Fibroblast of the conjunctiva (primary cell): ENCODE measurements around the gene ENTR1.

Experiments
- DNase-seq: peaks from one replicate; pipeline ENCODE4 v3.0.0-alpha.2; 2010; ENCODE audit warnings: low read depth

Gene ENTR1

GRCh38 chr9:136376457-136376856 lies 34.0 kb downstream of the ENTR1 start:
- no peak for DNase-seq

GRCh38 chr9:136375096-136375495 lies 35.3 kb downstream of the ENTR1 start:
- DNase-seq = no peak

GRCh38 chr9:136374183-136374575 lies 36.2 kb downstream of the ENTR1 start:
- no peak for DNase-seq

- DNase-seq = no peak
Observed at GRCh38 chr9:136373300-136374182, 36.9 kb downstream of the ENTR1 start, which contains the start of gene CARD9. CARD9 (minus strand) TSS chr9:136373669; CDS start chr9:136372078, 1,591 bp downstream.

GRCh38 chr9:136372561-136373299 lies 37.7 kb downstream of the ENTR1 start:
- peak; percentile 74 for DNase-seq

GRCh38 chr9:136372006-136372405 lies 38.4 kb downstream of the ENTR1 start:
- DNase-seq = no peak

GRCh38 chr9:136371533-136371880 lies 38.9 kb downstream of the ENTR1 start:
- DNase-seq = no peak

GRCh38 chr9:136370687-136371532 lies 39.5 kb downstream of the ENTR1 start:
- DNase-seq = no peak

GRCh38 chr9:136370037-136370436 lies 40.4 kb downstream of the ENTR1 start:
- no peak for DNase-seq

- DNase-seq = no peak
Observed at GRCh38 chr9:136368190-136368589, 42.2 kb downstream of the ENTR1 start.

GRCh38 chr9:136367296-136368145 lies 42.9 kb downstream of the ENTR1 start:
- no peak for DNase-seq

- DNase-seq = no peak
Observed at GRCh38 chr9:136366826-136367225, 43.6 kb downstream of the ENTR1 start.

GRCh38 chr9:136365775-136366222 lies 44.6 kb downstream of the ENTR1 start:
- DNase-seq = no peak

GRCh38 chr9:136364942-136365774 lies 45.3 kb downstream of the ENTR1 start:
- DNase-seq = no peak

GRCh38 chr9:136363949-136364748 lies 46.3 kb downstream of the ENTR1 start:
- no peak for DNase-seq

- peak; percentile 94 for DNase-seq
Observed at GRCh38 chr9:136363106-136363948, 47.1 kb downstream of the ENTR1 start, which contains the start of gene DNLZ. DNLZ (minus strand) TSS chr9:136363744; CDS start chr9:136363714, 30 bp downstream.

- DNase-seq = no peak
Observed at GRCh38 chr9:136362450-136362784, 48.0 kb downstream of the ENTR1 start.

- DNase-seq = no peak
Observed at GRCh38 chr9:136361754-136362449, 48.5 kb downstream of the ENTR1 start.
